Right lobe of liver (tissue), 6 donors: ENCODE results near the gene CYP26A1. TPM values are rescaled to one million over a fixed set of nuclear protein-coding genes. Genes with fewer than 3 reads are reported as not detected.

Source experiments
- ATAC-seq, 4 donors: fragments of 200-7000 bp; cut with Tn5 transposase; one replicate each; pipeline ENCODE4 v1.9.1; 2020; ENCODE audit warnings: mild to moderate bottlenecking in 4 of 4, moderate library complexity in 4 of 4
- DNase-seq, 3 donors: peaks; one replicate each; pipeline ENCODE4 v3.0.0-alpha.2; 2020
- H3K27ac ChIP-seq, 3 donors: fragments of 200-600 bp; one replicate each; pipeline ENCODE4 v1.8.0; 2022
- H3K27me3 ChIP-seq, 2 donors: fragments of 200-600 bp; one replicate each; pipeline ENCODE4 v1.8.0; 2022
- H3K36me3 ChIP-seq, 4 donors: fragments of 200-600 bp; sonication (generic) in 1 of 4; one replicate each; pipeline versions ENCODE4 v1.5.1 to v1.8.0; 2017 to 2022; ENCODE audit warnings: control low read depth in 1 of 4
- H3K4me1 ChIP-seq, 4 donors: fragments of 200-600 bp; sonication (generic) in 1 of 4; one replicate each; pipeline versions ENCODE4 v1.5.1 to v1.8.0; 2017 to 2022; ENCODE audit warnings: control low read depth in 1 of 4
- H3K4me3 ChIP-seq, 3 donors: fragments of 200-600 bp; one replicate each; pipeline ENCODE4 v1.8.0; 2022
- H3K9me3 ChIP-seq, 4 donors: fragments of 200-600 bp; sonication (generic) in 1 of 4; one replicate each; pipeline versions ENCODE4 v1.5.1 to v1.8.0; 2017 to 2022; ENCODE audit warnings: control low read depth in 1 of 4
- POLR2A ChIP-seq: fragments of 450-650 bp; IDR thresholded peaks from one replicate; pipeline ENCODE4 v1.6.1; 2017; ENCODE audit warnings: antibody characterized with exemption, mild to moderate bottlenecking
- WGBS: methylation state at CpG from one replicate; pipeline ENCODE4 v1.1.6; 2018; ENCODE audit warnings: low coverage, low lambda C conversion rate; ENCODE audit not compliant: insufficient coverage; ENCODE audit errors: missing lambda C conversion rate; 5-methylcytosine and 5-hydroxymethylcytosine counted together
- intact Hi-C, 2 donors: fragments of 100-400 bp; cut with DNase I; formaldehyde crosslinking; loops; one replicate each; pipeline versions ENCODE4 v1.11.2 to v1.14.1; 2022
- total RNA-seq, 6 experiments: library from RNA; depleted of rRNA in 2 of 6; stranded (reverse); fragments of >200 nt in 2 of 6; fragmentation: NEBNext Ultra II Directional in 3 of 6; extraction: Animal tissue kit (Norgen Biotek cat#: 25700) in 3 of 6; gene quantifications; one replicate each; pipeline versions ENCODE4 v1.1.0 to v1.2.4, GENCODE V29; 2016 to 2023
- TF ChIP-seq, protein P1 (sequence below), 4 donors: fragments of 200-600 bp in 3 of 4; fragments of 450-650 bp in 1 of 4; IDR thresholded peaks; one replicate each; pipeline versions ENCODE4 v1.5.1 to v1.8.0; 2016 to 2022; ENCODE audit warnings: antibody characterized with exemption in 4 of 4, mild to moderate bottlenecking in 2 of 4
- donor health status: DM: no; HTN: yes; CAD: no.
- donor health status: DM: no; HTN: no; CAD: no.
- donor health status: DM: no; HTN: no; CAD: no.
- donor health status: DM: no; HTN: yes; CAD: no.
- donor health status: DM: no; HTN: yes; CAD: no.

The CYP26A1 gene
- total RNA-seq, 6 experiments from 2014 or later = 0.95 to 53.1 (median 12.6) TPM; not detected in 2

DNA sequence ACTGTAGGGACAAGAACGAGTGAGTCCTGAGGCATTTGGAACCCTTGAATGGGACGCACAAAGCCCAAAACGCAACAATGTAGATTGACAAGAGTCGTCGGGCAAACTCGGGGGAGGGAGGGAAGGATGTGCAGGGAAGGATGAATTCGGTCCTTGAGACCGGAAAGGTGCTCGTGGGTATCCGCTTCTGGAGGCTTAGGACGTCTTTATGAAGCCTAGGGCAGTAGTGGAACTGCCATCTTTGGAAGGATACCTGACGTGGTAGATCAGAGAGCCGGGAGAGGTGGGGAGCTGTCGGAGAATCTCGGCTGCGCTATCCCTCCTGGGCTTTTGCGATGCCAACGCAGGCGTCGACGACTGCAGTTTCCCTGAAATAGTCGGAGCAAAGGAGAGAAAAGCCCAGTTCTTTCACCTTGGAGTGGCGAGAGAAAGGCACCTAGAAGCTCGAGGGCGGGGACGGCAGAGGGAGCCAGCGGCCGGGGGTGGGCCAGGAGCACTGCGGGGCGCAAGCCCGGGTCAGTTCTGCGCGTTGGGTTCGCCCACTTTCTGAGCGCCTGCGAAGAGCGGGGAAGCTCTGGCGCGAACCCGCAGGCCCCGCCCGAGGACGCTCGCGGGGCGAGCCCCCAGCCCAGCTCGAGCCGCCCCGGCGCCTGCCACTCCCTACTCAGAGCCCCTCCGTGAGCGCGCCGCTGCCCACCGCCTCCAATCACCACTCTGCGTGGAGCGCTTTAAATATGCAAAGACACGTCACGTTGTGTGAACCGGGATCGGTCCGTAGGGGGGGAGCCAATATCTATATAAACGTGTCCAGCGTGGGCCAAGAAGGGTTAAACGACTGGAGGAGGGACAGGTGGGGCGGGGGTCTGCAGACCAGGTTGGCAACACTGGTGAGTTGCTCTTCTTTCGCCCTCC is 13.5 kb upstream of the CYP26A1 start, which contains the start of gene CYP26C1:
Gene CYP26C1, plus strand, starts transcription at position 824 of the 912 bp plus-strand sequence. CDS start 466 bp downstream, outside the sequence.
- no peak within 1 kb of the TSS for H3K4me3 ChIP-seq
- H3K27ac ChIP-seq = no peak within 1 kb of the TSS
- 63% methylated on average over 12 of the region's 67 CpGs for WGBS
- H3K9me3 ChIP-seq = no peaks in the 10 kb centered on the region
- ATAC-seq (no peak), DNase-seq (no peak)
- TF ChIP-seq POLR2A = no peak
- TF ChIP-seq, protein P1, sequence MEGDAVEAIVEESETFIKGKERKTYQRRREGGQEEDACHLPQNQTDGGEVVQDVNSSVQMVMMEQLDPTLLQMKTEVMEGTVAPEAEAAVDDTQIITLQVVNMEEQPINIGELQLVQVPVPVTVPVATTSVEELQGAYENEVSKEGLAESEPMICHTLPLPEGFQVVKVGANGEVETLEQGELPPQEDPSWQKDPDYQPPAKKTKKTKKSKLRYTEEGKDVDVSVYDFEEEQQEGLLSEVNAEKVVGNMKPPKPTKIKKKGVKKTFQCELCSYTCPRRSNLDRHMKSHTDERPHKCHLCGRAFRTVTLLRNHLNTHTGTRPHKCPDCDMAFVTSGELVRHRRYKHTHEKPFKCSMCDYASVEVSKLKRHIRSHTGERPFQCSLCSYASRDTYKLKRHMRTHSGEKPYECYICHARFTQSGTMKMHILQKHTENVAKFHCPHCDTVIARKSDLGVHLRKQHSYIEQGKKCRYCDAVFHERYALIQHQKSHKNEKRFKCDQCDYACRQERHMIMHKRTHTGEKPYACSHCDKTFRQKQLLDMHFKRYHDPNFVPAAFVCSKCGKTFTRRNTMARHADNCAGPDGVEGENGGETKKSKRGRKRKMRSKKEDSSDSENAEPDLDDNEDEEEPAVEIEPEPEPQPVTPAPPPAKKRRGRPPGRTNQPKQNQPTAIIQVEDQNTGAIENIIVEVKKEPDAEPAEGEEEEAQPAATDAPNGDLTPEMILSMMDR (IDR thresholded peaks at IDR 0.05) = no peak
- peaks cover 0 to 2% (median 0%) of the 10 kb centered on the region in 4 donors for H3K36me3 ChIP-seq
- H3K27me3 ChIP-seq = peaks cover 0 to 2% of the 10 kb centered on the region in 2 donors
- peaks cover 0 to 18% (median 0%) of the 10 kb centered on the region in 4 donors for H3K4me1 ChIP-seq
- intact Hi-C loops = no loop called here

DNA sequence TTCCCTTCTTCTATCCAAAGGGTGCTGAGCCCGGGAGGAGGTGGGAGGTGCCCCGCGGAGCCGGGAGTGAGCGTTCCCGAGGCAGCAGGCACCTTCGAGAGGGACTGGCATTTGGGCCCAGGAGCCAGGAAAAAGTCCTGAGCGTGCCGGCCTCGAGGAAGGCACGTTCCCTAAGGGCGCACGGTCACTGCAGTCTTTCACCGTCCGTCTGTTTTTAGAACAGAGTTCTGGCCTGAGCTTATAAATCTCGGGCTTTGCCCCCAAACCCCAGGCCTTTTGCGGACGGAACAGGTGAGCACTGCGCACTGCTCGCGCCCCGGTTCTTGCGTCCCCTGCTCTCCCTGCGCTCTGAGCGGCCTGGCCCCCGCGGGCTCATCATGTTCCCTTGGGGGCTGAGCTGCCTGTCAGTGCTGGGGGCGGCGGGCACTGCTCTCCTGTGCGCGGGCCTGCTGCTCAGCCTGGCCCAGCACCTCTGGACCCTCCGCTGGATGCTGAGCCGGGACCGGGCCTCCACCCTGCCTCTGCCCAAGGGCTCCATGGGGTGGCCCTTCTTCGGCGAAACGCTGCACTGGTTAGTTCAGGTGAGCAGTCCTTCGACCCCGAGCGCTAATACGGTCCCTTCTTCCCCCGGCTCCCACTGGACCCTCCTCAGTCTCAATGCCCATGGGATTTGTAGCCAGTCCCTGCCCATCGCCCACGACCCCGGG is 12.7 kb upstream of the CYP26A1 start:
- ATAC-seq = no peak
- 30% methylated on average over 15 of the region's 45 CpGs for WGBS
- Histone ChIP-seq H3K36me3 (peaks cover 0 to 2% (median 0%) of the 10 kb centered on the region in 4 donors), H3K27ac (no peak overlapping the region), H3K9me3 (no peaks in the 10 kb centered on the region), H3K27me3 (peaks cover 0 to 7% of the 10 kb centered on the region in 2 donors), H3K4me3 (no peak overlapping the region), H3K4me1 (peaks cover 0 to 26% (median 0%) of the 10 kb centered on the region in 4 donors)
- no peak for DNase-seq
- intact Hi-C loops = no loop called here
- no peak for TF ChIP-seq POLR2A
- TF ChIP-seq, protein P1 (IDR thresholded peaks at IDR 0.05) = no peak

- H3K4me1 ChIP-seq = peaks cover 0 to 29% (median 0%) of the 10 kb centered on the region in 4 donors
- intact Hi-C loops = no loop called here
- H3K27ac ChIP-seq = no peak overlapping the region
- WGBS = 9% methylated on average over 36 of the region's 57 CpGs
- H3K4me3 ChIP-seq = peak overlapping the region; percentile 2 to 38 (median 8)
- no peak for TF ChIP-seq POLR2A
- TF ChIP-seq, protein P1 (IDR thresholded peaks at IDR 0.05) = no peak
- no peak for DNase-seq
- no peaks in the 10 kb centered on the region for H3K9me3 ChIP-seq
- peaks cover 0 to 14% of the 10 kb centered on the region in 2 donors for H3K27me3 ChIP-seq
- peaks cover 0 to 2% (median 0%) of the 10 kb centered on the region in 4 donors for H3K36me3 ChIP-seq
- ATAC-seq = peak; percentile 32 to 62 (median 46)
Observed at GRCh38 chr10:93061594-93062513, 11.8 kb upstream of the CYP26A1 start.
